DOHH2 (cell line): ENCODE results near the gene OSBPL8.
"Not testable (repeated sequence)": the region's sequence is repeated elsewhere in the genome, so short reads cannot be mapped to it uniquely, and the experiment has no call there.

Experiments used
- H3F3A ChIP-seq: fragments of 200-600 bp; sonication (generic), shearing (Covaris generic); 2 replicates; pipeline ENCODE4 v1.6.0; 2016; ENCODE audit warnings: antibody characterized with exemption, mild to moderate bottlenecking; ENCODE audit not compliant: control insufficient read depth, insufficient read depth
- H3K27ac ChIP-seq: fragments of 200-600 bp; sonication (generic); 2 replicates; pipeline ENCODE4 v1.5.1; 2014; ENCODE audit warnings: low read depth, mild to moderate bottlenecking, low read length, moderate library complexity
- H3K27me3 ChIP-seq: fragments of 200-600 bp; sonication (generic); 2 replicates; pipeline ENCODE4 v1.6.1; 2014; ENCODE audit warnings: mild to moderate bottlenecking, low read length, mixed read lengths; ENCODE audit not compliant: control insufficient read depth
- H3K36me3 ChIP-seq: fragments of 200-600 bp; sonication (generic); 2 replicates; pipeline ENCODE4 v1.6.1; 2014; ENCODE audit warnings: mild to moderate bottlenecking, low read length, moderate library complexity, mixed read lengths; ENCODE audit not compliant: control insufficient read depth
- H3K4me1 ChIP-seq: fragments of 200-600 bp; sonication (generic); 2 replicates; pipeline ENCODE4 v1.6.1; 2014; ENCODE audit warnings: mild to moderate bottlenecking, low read length, mixed read lengths; ENCODE audit not compliant: control insufficient read depth
- H3K4me2 ChIP-seq: fragments of 200-600 bp; sonication (generic); 2 replicates; pipeline ENCODE4 v1.6.0; 2014; ENCODE audit warnings: mild to moderate bottlenecking, low read length, moderate library complexity
- H3K4me3 ChIP-seq: fragments of 200-600 bp; sonication (generic); 2 replicates; pipeline ENCODE4 v1.5.1; 2014; ENCODE audit warnings: mild to moderate bottlenecking, low read length, mixed read lengths
- H3K79me2 ChIP-seq: fragments of 200-600 bp; sonication (generic); 2 replicates; pipeline ENCODE4 v1.6.1; 2014; ENCODE audit warnings: mild to moderate bottlenecking, low read length, mixed read lengths; ENCODE audit not compliant: control insufficient read depth
- H3K9me2 ChIP-seq: fragments of 200-600 bp; sonication (generic); replicated peaks from 2 replicates; pipeline ENCODE4 v1.6.1; 2014; ENCODE audit warnings: mild to moderate bottlenecking, low read length, mixed read lengths; ENCODE audit not compliant: control insufficient read depth
- H3K9me3 ChIP-seq: fragments of 200-600 bp; sonication (generic); 2 replicates; pipeline ENCODE4 v1.6.1; 2014; ENCODE audit warnings: antibody characterized with exemption, low read length, mixed read lengths; ENCODE audit not compliant: control insufficient read depth, insufficient read depth
- H4K20me1 ChIP-seq: fragments of 200-600 bp; sonication (generic); 2 replicates; pipeline ENCODE4 v1.6.0; 2014; ENCODE audit warnings: low read depth, mild to moderate bottlenecking, antibody characterized with exemption, low read length, moderate library complexity; ENCODE audit not compliant: control insufficient read depth, insufficient read depth
- EZH2phosphoT487 ChIP-seq: fragments of 200-600 bp; sonication (generic); IDR thresholded peaks from 2 replicates; pipeline ENCODE4 v1.6.1; 2017; ENCODE audit warnings: borderline replicate concordance, mild to moderate bottlenecking, antibody characterized with exemption, low read length, moderate library complexity, mixed read lengths
- TF ChIP-seq, protein P1 (sequence below): fragments of 200-600 bp; sonication (generic); IDR thresholded peaks from one replicate; pipeline ENCODE4 v1.5.1; 2014; ENCODE audit warnings: antibody characterized with exemption, mild to moderate bottlenecking, low read depth, low read length; ENCODE audit not compliant: poor library complexity, severe bottlenecking

Gene OSBPL8

DNA sequence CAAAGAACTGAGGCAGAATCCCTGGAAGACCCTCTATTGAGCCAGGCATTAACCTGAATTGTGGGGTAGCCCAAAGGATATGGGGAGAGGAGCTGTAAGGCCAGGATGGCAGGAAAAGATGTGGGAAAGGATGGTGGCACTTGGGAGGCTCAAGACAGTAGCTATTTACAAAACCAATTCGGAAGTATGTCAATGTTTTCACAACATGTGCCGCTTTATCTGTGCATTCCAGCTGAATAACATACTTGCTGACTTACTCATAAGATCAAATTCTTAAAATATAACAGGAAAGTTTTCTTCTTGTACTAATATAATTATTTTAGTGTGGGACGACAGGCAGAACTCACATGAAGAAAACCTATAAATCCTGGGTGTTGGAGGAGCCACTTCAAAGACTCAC, 222.0 kb downstream of the OSBPL8 start:
- Histone ChIP-seq H3K4me2 (no peak overlapping the region), H3K27ac (no peak overlapping the region), H3K79me2 (no peaks in the 10 kb centered on the region), H3K4me3 (no peak overlapping the region), H3K9me2 (no peaks in the 10 kb centered on the region), H3K27me3 (no peaks in the 10 kb centered on the region), H3K4me1 (peaks cover 4% of the 10 kb centered on the region; the same call in 1 of the 2 replicates), H4K20me1 (no peaks in the 10 kb centered on the region), H3K36me3 (no peaks in the 10 kb centered on the region), H3K9me3 (no peaks in the 10 kb centered on the region), H3F3A (no peaks in the 10 kb centered on the region)
- TF ChIP-seq EZH2phosphoT487: no peak
- TF ChIP-seq, protein P1, sequence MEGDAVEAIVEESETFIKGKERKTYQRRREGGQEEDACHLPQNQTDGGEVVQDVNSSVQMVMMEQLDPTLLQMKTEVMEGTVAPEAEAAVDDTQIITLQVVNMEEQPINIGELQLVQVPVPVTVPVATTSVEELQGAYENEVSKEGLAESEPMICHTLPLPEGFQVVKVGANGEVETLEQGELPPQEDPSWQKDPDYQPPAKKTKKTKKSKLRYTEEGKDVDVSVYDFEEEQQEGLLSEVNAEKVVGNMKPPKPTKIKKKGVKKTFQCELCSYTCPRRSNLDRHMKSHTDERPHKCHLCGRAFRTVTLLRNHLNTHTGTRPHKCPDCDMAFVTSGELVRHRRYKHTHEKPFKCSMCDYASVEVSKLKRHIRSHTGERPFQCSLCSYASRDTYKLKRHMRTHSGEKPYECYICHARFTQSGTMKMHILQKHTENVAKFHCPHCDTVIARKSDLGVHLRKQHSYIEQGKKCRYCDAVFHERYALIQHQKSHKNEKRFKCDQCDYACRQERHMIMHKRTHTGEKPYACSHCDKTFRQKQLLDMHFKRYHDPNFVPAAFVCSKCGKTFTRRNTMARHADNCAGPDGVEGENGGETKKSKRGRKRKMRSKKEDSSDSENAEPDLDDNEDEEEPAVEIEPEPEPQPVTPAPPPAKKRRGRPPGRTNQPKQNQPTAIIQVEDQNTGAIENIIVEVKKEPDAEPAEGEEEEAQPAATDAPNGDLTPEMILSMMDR: no peak

DNA sequence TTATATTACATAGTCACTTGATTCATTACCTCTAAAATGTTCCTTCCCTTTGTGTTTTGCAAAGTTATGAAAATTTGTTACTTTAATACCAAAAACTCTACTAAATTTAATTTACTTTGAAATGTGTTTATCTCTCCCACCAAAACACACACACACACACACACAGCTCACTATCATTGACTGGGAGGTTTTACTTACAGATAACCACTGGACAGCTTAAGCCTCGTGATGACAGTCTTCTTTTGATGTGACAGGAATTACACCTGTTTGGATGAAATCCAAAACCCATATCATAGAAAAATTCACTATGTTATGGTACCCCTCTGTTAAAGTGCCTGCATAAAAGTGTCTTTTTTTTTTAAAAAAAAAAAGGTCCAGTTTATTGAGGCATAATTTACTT, 227.0 kb downstream of the OSBPL8 start:
- Histone ChIP-seq H3K27ac (no peak overlapping the region), H3K4me2 (no peak overlapping the region), H3K27me3 (no peaks in the 10 kb centered on the region), H3F3A (no peaks in the 10 kb centered on the region), H3K79me2 (no peaks in the 10 kb centered on the region), H3K4me3 (no peak overlapping the region), H3K36me3 (no peaks in the 10 kb centered on the region), H3K9me2 (no peaks in the 10 kb centered on the region), H3K9me3 (no peaks in the 10 kb centered on the region), H3K4me1 (no peaks in the 10 kb centered on the region), H4K20me1 (no peaks in the 10 kb centered on the region)
- TF ChIP-seq EZH2phosphoT487: no peak
- TF ChIP-seq, protein P1: no peak

DNA sequence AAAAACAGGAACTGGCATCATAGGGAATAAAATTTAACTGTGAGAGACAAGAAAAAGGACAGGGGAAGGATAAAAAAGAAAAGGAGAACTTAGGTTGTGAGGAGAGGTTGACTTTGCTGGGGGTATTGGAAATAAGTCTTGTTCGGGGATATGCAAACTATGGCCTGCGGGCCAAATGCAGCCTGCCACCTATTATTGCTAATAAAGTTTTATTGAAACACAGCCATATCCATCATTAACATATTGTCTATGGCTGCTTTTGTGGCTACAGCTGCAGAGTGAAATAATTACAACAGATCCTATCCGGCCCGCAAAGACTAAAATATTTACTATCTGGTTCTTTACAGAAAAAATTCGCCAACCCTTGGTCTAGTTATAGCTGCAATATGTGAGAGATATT, 230.0 kb downstream of the OSBPL8 start:
- Histone ChIP-seq H3K9me2 (no peaks in the 10 kb centered on the region), H3K27ac (no peak overlapping the region), H3K79me2 (no peaks in the 10 kb centered on the region), H4K20me1 (no peaks in the 10 kb centered on the region), H3K9me3 (no peaks in the 10 kb centered on the region), H3K4me1 (no peaks in the 10 kb centered on the region), H3K36me3 (no peaks in the 10 kb centered on the region), H3F3A (no peaks in the 10 kb centered on the region), H3K27me3 (no peaks in the 10 kb centered on the region), H3K4me2 (no peak overlapping the region), H3K4me3 (no peak overlapping the region)
- TF ChIP-seq, protein P1: no peak
- TF ChIP-seq EZH2phosphoT487: no peak

DNA sequence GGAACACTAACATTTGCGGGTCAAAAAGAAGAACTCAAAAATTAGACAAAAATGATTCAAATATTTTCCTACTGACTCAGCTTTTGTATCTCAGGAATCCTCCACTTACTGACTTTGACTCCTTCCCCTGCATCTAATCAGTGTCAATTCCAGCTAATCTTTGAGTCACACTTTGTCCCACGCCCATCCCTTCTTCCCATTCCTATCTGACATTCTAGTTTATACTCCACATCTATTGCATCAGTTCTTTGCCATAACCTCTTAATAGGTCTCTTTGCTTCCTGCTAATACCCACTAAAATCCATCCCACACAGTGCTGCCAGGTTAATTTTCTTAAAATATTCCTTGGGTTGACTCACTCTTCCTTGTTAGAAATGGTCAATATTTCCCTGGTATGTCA, 230.4 kb downstream of the OSBPL8 start:
- H3K4me2 ChIP-seq: no peak overlapping the region
- H3K4me3 ChIP-seq: no peak overlapping the region

DNA sequence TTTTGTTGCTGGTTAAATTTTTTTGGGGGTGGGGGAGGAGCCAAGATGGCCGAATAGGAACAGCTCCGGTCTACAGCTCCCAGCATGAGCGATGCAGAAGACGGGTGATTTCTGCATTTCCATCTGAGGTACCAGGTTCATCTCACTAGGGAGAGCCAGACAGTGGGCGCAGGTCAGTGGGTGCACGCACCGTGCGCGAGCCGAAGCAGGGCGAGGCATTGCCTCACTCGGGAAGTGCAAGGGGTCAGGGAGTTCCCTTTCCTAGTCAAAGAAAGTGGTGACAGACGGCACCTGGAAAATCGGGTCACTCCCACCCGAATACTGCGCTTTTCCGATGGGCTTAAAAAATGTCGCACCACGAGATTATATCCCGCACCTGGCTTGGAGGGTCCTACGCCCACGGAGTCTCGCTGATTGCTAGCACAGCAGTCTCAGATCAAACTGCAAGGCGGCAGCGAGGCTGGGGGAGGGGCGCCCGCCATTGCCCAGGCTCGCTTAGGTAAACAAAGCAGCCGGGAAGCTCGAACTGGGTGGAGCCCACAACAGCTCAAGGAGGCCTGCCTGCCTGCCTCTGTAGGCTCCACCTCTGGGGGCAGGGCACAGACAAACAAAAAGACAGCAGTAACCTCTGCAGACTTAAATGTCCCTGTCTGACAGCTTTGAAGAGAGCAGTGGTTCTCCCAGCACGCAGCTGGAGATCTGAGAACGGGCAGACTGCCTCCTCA, 239.8 kb downstream of the OSBPL8 start:
- not testable (repeated sequence) for H3K79me2 ChIP-seq, H3F3A ChIP-seq, H3K4me2 ChIP-seq, H3K4me3 ChIP-seq, H3K9me3 ChIP-seq, H4K20me1 ChIP-seq, H3K36me3 ChIP-seq, H3K9me2 ChIP-seq, H3K4me1 ChIP-seq, H3K27ac ChIP-seq, H3K27me3 ChIP-seq

More for the DNA sequence above, 230.4 kb downstream of the OSBPL8 start:
- Histone ChIP-seq H3K36me3 (no peaks in the 10 kb centered on the region), H3K27me3 (no peaks in the 10 kb centered on the region), H4K20me1 (no peaks in the 10 kb centered on the region), H3K27ac (no peak overlapping the region), H3K9me2 (no peaks in the 10 kb centered on the region), H3F3A (no peaks in the 10 kb centered on the region), H3K4me1 (no peaks in the 10 kb centered on the region), H3K79me2 (no peaks in the 10 kb centered on the region), H3K9me3 (no peaks in the 10 kb centered on the region)
- TF ChIP-seq, protein P1: no peak
